ENCODE results near the gene SKI. TPM values are rescaled to one million over a fixed set of nuclear protein-coding genes. Genes with fewer than 3 reads are reported as not detected.

Gene SKI
- total and polyA plus RNA-seq, 2 of the 8 experiments (the other 6 are each of a cell fraction or from before 2014, with no cell fraction given): 8.3 to 87.6 TPM

DNA sequence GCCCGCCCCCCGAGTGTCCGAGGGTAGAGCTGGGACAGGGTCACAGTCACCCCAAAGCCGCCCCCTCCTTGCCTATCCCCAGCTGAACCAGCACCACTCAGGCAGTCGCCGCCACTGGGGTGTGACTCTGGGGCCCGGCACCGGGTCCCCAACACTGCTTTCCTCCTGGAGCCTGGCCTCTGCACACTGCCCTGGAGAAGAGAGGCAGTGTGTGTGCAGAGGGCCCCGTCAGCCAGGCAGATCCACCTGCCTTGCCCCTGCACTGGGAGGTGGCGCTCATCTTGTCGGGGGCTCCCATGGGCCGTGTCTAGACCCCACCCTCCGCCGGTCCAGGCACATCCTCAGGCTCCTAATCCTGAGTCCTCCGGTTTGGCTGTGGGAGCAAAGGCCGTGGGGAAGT, 49.2 kb upstream of the SKI start (continued):
- TF ChIP-seq, protein P1, sequence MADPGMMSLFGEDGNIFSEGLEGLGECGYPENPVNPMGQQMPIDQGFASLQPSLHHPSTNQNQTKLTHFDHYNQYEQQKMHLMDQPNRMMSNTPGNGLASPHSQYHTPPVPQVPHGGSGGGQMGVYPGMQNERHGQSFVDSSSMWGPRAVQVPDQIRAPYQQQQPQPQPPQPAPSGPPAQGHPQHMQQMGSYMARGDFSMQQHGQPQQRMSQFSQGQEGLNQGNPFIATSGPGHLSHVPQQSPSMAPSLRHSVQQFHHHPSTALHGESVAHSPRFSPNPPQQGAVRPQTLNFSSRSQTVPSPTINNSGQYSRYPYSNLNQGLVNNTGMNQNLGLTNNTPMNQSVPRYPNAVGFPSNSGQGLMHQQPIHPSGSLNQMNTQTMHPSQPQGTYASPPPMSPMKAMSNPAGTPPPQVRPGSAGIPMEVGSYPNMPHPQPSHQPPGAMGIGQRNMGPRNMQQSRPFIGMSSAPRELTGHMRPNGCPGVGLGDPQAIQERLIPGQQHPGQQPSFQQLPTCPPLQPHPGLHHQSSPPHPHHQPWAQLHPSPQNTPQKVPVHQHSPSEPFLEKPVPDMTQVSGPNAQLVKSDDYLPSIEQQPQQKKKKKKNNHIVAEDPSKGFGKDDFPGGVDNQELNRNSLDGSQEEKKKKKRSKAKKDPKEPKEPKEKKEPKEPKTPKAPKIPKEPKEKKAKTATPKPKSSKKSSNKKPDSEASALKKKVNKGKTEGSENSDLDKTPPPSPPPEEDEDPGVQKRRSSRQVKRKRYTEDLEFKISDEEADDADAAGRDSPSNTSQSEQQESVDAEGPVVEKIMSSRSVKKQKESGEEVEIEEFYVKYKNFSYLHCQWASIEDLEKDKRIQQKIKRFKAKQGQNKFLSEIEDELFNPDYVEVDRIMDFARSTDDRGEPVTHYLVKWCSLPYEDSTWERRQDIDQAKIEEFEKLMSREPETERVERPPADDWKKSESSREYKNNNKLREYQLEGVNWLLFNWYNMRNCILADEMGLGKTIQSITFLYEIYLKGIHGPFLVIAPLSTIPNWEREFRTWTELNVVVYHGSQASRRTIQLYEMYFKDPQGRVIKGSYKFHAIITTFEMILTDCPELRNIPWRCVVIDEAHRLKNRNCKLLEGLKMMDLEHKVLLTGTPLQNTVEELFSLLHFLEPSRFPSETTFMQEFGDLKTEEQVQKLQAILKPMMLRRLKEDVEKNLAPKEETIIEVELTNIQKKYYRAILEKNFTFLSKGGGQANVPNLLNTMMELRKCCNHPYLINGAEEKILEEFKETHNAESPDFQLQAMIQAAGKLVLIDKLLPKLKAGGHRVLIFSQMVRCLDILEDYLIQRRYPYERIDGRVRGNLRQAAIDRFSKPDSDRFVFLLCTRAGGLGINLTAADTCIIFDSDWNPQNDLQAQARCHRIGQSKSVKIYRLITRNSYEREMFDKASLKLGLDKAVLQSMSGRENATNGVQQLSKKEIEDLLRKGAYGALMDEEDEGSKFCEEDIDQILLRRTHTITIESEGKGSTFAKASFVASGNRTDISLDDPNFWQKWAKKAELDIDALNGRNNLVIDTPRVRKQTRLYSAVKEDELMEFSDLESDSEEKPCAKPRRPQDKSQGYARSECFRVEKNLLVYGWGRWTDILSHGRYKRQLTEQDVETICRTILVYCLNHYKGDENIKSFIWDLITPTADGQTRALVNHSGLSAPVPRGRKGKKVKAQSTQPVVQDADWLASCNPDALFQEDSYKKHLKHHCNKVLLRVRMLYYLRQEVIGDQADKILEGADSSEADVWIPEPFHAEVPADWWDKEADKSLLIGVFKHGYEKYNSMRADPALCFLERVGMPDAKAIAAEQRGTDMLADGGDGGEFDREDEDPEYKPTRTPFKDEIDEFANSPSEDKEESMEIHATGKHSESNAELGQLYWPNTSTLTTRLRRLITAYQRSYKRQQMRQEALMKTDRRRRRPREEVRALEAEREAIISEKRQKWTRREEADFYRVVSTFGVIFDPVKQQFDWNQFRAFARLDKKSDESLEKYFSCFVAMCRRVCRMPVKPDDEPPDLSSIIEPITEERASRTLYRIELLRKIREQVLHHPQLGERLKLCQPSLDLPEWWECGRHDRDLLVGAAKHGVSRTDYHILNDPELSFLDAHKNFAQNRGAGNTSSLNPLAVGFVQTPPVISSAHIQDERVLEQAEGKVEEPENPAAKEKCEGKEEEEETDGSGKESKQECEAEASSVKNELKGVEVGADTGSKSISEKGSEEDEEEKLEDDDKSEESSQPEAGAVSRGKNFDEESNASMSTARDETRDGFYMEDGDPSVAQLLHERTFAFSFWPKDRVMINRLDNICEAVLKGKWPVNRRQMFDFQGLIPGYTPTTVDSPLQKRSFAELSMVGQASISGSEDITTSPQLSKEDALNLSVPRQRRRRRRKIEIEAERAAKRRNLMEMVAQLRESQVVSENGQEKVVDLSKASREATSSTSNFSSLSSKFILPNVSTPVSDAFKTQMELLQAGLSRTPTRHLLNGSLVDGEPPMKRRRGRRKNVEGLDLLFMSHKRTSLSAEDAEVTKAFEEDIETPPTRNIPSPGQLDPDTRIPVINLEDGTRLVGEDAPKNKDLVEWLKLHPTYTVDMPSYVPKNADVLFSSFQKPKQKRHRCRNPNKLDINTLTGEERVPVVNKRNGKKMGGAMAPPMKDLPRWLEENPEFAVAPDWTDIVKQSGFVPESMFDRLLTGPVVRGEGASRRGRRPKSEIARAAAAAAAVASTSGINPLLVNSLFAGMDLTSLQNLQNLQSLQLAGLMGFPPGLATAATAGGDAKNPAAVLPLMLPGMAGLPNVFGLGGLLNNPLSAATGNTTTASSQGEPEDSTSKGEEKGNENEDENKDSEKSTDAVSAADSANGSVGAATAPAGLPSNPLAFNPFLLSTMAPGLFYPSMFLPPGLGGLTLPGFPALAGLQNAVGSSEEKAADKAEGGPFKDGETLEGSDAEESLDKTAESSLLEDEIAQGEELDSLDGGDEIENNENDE (IDR thresholded peaks at IDR 0.05; ENCODE audit: insufficient replicate concordance, low read length): no peak
- TF ChIP-seq SIX5 (IDR thresholded peaks at IDR 0.05; ENCODE audit: low read depth, low read length) (no peak), RAD21 (IDR thresholded peaks at IDR 0.05 in 1 of 2, conservative IDR thresholded peaks at IDR 0.05 in 1 of 2; ENCODE audit: low read depth in 2 of 2, low read length in 2 of 2) (no peak), BCL11A (IDR thresholded peaks at IDR 0.05; ENCODE audit: low read depth in 2 of 2, low read length in 2 of 2) (no peak), FOSL1 (IDR thresholded peaks at IDR 0.05; ENCODE audit: insufficient read depth, low read depth, low read length) (no peak), EZH2 (IDR thresholded peaks at IDR 0.05; ENCODE audit: low read depth, low read length, severe bottlenecking) (no peak)
- TF ChIP-seq, protein P2, sequence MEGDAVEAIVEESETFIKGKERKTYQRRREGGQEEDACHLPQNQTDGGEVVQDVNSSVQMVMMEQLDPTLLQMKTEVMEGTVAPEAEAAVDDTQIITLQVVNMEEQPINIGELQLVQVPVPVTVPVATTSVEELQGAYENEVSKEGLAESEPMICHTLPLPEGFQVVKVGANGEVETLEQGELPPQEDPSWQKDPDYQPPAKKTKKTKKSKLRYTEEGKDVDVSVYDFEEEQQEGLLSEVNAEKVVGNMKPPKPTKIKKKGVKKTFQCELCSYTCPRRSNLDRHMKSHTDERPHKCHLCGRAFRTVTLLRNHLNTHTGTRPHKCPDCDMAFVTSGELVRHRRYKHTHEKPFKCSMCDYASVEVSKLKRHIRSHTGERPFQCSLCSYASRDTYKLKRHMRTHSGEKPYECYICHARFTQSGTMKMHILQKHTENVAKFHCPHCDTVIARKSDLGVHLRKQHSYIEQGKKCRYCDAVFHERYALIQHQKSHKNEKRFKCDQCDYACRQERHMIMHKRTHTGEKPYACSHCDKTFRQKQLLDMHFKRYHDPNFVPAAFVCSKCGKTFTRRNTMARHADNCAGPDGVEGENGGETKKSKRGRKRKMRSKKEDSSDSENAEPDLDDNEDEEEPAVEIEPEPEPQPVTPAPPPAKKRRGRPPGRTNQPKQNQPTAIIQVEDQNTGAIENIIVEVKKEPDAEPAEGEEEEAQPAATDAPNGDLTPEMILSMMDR (IDR thresholded peaks at IDR 0.05; ENCODE audit: control extremely low read depth in 1 of 3, insufficient read depth in 1 of 3, low read depth in 1 of 3, low read length in 3 of 3): no peak
- TF ChIP-seq, protein P3, sequence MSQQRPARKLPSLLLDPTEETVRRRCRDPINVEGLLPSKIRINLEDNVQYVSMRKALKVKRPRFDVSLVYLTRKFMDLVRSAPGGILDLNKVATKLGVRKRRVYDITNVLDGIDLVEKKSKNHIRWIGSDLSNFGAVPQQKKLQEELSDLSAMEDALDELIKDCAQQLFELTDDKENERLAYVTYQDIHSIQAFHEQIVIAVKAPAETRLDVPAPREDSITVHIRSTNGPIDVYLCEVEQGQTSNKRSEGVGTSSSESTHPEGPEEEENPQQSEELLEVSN (IDR thresholded peaks at IDR 0.05): no peak

Measured in H1 (cell line).